Coronary artery (tissue), 2 donors: Measurements from ENCODE around the gene AQR.

Experiments used
- DNase-seq: peaks from one replicate; pipeline ENCODE4 v3.0.0-alpha.2; 2017; ENCODE audit warnings: low spot score
- H3K27ac ChIP-seq, 2 donors: fragments of 200-600 bp; sonication (generic); one replicate each; pipeline ENCODE4 v1.5.1; 2016 to 2019
- H3K4me3 ChIP-seq: fragments of 200-600 bp; sonication (generic); 2 replicates; pipeline ENCODE4 v1.5.1; 2016; ENCODE audit warnings: mild to moderate bottlenecking, moderate library complexity
- TF ChIP-seq, protein P1 (sequence below): fragments of 200-600 bp; sonication (generic); IDR thresholded peaks from one replicate; pipeline ENCODE4 v1.5.1; 2019; ENCODE audit warnings: antibody characterized with exemption

AQR gene

DNA sequence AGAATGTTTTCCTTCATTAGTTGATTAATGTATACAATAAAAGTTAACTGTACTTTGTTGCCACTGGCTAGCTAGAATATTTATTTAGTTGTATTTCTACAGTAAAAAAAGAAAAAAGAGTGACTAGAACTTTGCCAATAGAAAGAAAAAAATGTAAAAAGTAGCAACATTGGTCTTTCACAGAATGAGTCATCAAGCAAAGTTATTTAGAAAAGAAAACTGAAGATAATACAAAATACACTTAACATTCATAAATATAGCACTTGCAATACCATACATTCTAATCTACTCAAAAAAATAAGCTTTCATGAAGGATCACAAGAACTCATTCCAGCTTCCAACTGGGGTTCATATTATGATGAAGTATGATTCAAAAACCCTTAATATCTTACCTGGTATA, 83.4 kb downstream of the AQR start:
- H3K27ac ChIP-seq = no peak overlapping the region
- DNase-seq = no peak
- H3K4me3 ChIP-seq = no peak overlapping the region
- TF ChIP-seq, protein P1, sequence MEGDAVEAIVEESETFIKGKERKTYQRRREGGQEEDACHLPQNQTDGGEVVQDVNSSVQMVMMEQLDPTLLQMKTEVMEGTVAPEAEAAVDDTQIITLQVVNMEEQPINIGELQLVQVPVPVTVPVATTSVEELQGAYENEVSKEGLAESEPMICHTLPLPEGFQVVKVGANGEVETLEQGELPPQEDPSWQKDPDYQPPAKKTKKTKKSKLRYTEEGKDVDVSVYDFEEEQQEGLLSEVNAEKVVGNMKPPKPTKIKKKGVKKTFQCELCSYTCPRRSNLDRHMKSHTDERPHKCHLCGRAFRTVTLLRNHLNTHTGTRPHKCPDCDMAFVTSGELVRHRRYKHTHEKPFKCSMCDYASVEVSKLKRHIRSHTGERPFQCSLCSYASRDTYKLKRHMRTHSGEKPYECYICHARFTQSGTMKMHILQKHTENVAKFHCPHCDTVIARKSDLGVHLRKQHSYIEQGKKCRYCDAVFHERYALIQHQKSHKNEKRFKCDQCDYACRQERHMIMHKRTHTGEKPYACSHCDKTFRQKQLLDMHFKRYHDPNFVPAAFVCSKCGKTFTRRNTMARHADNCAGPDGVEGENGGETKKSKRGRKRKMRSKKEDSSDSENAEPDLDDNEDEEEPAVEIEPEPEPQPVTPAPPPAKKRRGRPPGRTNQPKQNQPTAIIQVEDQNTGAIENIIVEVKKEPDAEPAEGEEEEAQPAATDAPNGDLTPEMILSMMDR = no peak

DNA sequence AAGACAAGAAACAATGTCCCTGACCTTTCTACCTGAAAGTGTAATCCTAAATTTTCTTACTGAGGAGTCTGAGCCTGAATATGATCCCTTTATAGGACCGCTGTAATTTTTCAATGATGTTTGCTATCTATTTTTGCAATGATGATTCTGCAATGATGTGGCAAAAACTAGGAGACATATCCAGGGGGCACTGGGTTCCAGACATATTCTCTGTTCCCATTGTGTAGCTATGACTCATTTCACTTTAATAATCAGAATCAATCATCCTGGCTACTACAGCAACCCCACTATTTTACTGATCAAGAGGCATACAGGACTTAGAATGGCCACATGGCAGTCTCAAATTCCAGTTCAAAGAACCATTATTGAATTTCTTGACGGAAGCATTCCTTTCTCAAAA, 85.9 kb downstream of the AQR start:
- no peak for DNase-seq
- Histone ChIP-seq H3K27ac (no peak overlapping the region), H3K4me3 (no peak overlapping the region)
- TF ChIP-seq, protein P1 = no peak

DNA sequence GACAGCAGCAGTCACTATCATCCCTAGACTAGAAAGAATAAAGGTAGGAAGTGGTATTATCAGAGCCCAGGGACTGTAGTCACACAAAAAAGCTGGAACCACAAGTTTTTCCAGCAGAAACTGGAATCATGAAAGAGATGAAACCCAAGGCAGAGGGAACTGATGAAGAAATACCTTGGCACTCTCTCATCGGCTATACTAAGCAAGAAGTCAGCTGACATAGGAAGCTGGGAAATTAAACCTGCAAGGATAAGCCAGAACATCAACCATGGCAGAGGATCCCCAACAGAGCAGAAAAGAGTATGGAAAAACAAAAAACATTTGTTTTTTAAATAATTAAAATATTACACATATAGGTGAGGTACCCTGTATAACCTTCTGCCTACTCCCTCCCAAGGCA, 86.5 kb downstream of the AQR start:
- Histone ChIP-seq H3K27ac (no peak overlapping the region), H3K4me3 (no peak overlapping the region)
- TF ChIP-seq, protein P1 = no peak
- no peak for DNase-seq

DNA sequence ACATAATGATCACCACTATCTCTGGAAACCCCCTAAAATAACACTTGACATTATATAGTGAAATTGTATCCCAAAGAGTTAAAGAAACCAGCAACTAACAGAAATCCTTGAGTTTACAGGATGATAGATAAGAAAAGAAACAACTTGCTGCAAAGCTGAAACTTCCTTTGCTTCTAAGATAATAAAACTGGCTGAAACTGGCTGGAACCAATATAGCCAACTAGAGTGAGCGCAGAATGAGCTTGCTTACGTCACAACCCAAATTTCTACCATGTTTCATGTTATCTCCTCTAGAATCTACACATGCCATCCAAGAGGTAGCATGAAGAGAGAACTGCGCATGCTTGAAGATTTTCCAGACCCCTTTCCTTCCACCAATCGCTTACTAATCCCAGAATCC, 90.4 kb downstream of the AQR start:
- DNase-seq = no peak
- no peak overlapping the region for H3K27ac ChIP-seq
- TF ChIP-seq, protein P1 = no peak

DNA sequence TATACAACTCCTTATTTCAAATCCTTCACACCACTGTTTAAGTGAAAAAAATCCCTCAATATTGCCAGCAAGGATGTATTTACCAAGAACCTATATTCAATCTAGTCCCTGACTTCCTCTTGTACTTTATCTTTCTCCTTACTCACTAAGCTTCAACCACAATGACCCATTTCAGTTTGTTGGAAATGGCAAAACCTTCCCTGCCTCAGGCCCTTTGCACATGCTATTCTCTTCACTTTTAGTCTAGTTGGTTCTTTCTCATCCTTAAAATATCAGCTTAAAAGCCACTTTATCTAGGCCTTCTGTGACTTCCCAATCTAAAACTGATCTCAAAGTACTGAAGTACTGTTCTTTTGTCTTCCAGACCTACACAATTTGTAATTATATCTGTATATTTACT, 92.9 kb downstream of the AQR start:
- Histone ChIP-seq H3K27ac (no peak overlapping the region), H3K4me3 (no peak overlapping the region)
- TF ChIP-seq, protein P1 = no peak
- no peak for DNase-seq

More for the DNA sequence above, 90.4 kb downstream of the AQR start:
- no peak overlapping the region for H3K4me3 ChIP-seq

DNA sequence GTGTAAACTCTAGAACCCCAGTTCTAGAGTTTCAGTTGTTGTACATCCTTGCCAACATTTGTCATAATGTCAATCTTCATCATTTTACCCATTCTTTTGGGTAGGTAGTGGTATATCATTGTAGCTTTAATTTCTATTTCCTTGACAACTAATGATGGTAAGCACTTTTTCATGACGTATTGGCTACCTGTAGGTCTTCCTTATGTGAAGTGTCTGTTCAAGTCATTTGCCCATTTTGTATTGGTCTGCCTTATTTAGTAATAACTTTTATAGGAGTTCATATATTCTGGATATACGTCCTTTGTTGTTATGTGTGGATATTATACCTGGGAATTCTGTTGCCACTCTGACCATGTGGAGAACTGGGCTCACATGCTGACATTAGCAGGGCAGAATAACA, 100.4 kb downstream of the AQR start:
- H3K27ac ChIP-seq = no peak overlapping the region
- H3K4me3 ChIP-seq = no peak overlapping the region
- DNase-seq = no peak
- TF ChIP-seq, protein P1 = no peak

DNA sequence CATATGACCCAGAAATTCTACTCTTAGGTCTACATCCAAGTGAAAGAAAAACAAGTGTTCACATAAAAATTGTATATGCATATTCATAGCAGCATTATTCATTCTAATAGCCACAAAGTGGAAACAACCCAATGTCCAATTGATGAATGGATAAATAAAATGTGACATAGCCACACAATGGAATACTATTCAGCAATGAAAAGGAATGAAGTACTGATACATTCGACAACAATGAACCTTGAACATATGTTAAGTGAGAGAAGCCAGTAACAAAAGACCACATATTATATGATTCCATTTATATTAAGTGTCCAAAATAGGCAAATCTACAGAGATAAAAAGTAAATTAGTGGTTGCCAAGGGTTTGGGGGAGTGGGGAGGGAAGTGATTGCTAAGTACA, 104.0 kb downstream of the AQR start:
- H3K4me3 ChIP-seq = no peak overlapping the region
- H3K27ac ChIP-seq = no peak overlapping the region
- no peak for DNase-seq
- TF ChIP-seq, protein P1 = no peak
